ENCODE measurements around the gene MYO5B.

Gene MYO5B

GRCh38 chr18:50187659-50188058, 7.3 kb downstream of the MYO5B start:
- no peak for DNase-seq

DNA sequence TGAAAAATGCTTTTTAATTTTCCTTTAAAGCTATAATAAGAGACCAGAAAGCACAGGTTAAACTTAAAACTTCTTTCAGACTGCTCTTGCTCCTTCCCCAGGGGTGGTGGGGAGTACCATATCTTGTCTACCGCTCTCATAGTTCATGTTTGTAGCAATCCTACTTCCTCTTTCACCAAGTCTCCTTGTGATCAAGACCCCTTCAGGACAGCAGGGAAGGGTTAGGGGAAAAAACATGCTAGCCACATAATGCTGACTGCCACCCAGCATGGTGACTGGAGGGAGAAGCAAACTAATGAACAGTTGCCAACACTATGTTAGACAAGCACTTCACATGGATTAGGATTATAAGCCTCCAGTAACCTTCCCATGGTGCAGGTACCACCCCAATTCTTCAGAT, 8.6 kb downstream of the MYO5B start:
- DNase-seq: no peak

DNA sequence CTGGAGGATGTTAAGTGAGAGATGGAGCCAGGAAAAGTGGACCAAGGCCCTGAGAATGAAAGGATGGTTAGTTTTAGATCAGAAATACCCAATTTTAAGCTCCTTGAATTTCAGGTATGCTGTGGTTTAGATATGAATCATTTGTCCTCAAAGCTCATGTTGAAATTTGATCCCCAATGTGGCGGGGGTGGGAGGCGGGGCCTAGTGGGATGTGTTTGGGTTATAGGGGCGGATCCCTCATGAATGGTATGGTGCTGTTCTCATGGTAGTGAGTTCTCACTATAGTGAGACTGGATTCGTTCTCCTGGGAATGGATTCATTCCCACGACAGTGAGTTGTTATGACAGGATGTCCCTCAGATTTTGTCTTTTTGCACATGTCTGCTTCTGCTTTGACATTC, 11.4 kb downstream of the MYO5B start:
- DNase-seq: no peak

DNA sequence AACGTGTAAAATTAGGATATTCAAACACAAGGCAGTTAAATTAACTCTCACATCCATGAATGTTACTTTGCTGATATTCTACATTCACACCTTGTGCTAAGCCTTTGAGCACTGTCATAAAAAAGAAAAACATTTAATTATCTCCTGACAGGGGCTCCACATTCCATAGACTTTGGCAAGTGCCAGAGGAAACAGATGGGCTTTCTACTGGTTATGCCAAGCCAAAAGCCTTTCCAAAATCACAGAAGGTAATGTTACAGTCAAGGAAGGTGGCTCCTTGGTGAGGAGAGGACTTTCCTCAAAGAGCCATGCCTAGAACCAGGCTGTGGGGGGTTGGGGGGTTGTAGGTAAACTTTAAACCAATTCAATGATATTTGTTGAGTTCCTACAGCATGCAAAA, 12.4 kb downstream of the MYO5B start:
- no peak for DNase-seq

DNA sequence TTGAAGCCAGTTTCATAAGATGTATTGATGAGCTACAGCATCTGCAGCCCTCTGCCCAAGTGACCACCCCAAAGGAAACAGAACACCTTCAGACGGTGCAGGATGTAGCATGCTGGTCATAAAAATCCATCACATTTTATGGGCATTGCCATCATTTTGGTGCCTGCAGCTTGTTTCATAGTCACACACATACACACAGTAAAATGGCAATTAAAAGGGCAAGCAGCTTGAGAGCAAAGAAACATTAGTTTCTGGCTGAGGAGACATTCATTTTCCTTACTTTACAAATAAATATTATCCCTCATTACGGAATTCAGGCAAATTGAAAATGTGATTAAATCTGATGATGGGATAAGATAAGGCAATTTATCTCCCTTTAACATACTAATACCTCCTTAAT, 13.4 kb downstream of the MYO5B start:
- DNase-seq: no peak

DNA sequence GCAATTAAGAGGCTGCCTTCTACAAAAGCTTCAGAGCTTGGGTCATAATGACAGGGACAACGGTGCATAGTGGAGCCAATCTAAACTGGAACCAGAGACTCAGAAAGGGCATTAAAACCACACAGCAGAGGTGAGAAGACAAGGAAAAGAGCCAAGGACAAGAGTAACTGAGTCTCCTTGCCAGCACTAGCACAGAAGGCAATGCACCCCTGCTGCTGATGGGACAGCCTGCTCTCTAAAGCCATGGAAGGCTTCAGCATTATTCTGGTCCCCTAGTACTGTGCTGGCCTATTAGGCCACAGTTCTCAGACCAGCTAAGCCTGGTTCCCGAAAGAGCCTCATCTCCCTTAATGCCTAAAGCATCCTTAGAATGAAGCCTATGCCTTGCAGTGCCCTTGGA, 15.5 kb downstream of the MYO5B start:
- DNase-seq: no peak

- DNase-seq: no peak
These were observed 17.5 kb downstream of the MYO5B start for GRCh38 chr18:50177294-50177992.

- no peak for DNase-seq
These were observed 22.6 kb downstream of the MYO5B start for GRCh38 chr18:50172367-50172766.

GRCh38 chr18:50171406-50171805, 23.5 kb downstream of the MYO5B start:
- DNase-seq: no peak

DNA sequence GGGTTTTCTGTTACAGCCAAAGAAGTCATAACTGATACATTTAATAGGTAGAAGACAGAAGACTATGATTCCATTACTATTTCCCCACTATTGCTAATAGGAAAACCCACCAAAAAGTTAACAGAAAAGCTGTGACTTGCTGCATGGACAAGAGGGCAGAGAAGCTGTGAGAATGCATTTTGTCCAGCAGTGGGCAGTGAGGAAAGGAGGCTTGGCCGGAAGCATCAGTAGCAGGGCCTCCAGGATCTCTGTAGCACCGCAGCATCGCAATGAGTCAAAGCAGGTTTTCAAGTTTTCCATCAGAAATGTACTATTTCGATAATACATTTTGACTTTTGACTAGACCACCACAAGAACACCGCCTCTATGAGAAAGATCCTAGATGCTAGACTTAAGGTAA, 24.9 kb downstream of the MYO5B start:
- no peak for DNase-seq

DNA sequence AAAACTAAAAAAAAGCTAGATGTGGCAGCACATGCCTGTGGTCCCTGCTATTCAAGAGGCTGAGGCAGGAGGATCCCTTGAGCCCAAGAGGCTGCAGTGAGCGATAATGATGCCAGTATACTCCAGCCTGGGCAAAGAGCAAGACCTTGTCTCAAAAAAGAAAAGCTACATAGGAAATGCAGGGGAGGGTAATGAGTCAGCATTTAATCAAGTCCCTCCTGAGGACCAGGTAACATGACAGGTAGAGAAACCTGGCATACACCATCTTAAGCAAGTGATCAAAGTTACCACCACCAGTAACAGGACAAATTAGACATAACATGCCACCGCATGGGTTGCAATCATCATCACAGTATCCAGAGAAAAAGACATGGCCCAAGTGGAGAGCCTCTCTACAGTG, 25.8 kb downstream of the MYO5B start:
- no peak for DNase-seq

DNA sequence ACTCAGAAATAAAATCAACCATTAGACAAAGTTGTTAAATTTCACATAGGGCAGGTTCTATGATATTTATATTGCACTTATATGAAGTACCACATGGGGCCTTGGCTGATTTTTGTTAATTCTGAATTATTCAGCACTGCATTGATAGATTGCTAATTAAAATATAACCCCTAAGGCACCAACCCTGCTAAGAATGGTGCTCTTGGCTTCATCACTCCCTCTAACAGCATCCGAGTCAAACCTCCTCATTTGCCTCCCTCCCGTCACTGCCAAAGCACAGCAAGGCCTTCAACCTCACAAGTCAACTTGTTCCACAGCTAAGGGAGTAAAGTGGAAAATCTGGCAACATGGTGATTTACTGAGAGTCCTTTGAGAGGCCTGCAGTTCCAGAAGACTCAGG, 27.0 kb downstream of the MYO5B start:
- no peak for DNase-seq

- no peak for DNase-seq
These were observed 28.0 kb downstream of the MYO5B start for GRCh38 chr18:50166901-50167300.

DNA sequence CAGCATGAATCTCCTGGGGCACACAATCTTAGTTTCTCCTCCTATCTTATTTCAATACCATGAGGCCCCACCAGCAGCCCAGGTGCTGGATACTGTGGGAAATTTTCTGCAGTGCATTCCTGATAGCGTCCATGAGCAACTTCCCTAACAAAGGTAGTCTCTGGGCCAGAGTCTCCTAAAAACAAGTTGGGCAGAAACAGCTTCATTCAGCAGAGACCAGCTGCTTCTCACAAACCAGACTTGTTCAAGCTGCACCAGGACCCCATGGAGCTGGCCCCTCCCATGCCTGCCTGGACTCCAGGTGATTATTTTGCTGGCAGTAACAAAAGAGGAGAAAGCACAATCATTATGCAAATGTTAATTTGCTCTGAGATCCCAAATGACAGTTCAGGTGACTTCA, 31.4 kb downstream of the MYO5B start:
- no peak for DNase-seq

GRCh38 chr18:50162486-50163304, 32.3 kb downstream of the MYO5B start:
- no peak for DNase-seq

- DNase-seq: no peak
These were observed 33.2 kb downstream of the MYO5B start for GRCh38 chr18:50161597-50162205.

GRCh38 chr18:50159654-50160046, 35.3 kb downstream of the MYO5B start:
- no peak for DNase-seq

GRCh38 chr18:50158866-50159653, 35.9 kb downstream of the MYO5B start:
- DNase-seq: no peak

DNA sequence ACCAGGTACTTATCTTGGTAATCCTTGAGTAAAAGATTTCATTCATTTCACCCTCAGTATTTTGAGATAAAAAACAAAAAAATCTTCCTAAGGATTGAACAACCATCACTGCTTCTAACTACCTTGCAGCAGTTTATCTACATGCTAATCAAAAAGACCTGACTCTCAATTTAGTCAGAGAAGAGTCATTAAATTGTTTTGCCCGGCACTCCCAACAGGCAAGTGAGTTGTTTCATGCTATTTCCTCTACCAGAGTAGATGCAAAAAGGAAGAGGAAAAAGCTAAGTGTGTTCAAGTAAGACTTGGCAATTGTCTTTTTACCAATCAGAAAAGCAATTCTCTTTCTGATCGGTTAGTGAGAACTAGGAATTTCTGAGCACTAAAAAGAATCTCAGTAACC, 39.5 kb downstream of the MYO5B start:
- no peak for DNase-seq

GRCh38 chr18:50154420-50154819, 40.5 kb downstream of the MYO5B start:
- no peak for DNase-seq

GRCh38 chr18:50152900-50153299, 42.0 kb downstream of the MYO5B start:
- DNase-seq: no peak

DNA sequence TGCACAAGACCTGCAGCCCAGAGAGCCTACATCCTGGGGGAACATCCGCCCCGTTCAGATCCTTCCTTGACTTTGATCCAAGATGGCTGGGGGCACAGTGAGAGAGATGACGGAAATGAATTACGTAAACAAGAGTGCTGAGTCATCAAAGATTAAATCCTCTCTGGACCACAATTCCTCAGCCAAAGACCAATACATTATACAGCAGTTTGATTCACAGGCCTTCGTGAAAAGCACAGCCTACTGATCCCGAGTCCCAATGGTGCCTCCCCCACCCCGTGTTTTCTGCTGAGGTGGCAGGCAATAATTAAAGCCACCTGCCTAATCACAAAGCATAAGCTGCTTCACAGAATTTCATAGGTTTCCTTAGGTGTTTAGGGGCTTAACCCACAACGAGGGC, 43.0 kb downstream of the MYO5B start:
- no peak for DNase-seq

DNA sequence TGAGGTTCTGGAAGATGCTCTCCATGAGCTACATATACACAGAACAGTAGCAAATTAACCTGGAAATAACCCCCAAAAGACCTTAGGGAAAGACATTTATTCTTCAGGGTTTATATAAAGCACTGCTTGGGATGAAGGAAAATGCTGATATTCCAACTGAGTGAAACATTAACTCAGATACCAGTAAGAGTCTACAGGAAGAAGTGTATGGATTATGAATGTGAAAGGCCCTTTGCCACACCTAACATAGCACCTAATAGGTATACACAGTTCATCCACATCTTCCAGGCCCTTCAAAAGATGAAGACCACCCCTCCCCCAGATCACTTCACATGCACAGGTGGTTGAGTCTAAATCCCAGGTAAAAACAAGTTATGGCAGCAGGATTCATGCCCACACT, 50.4 kb downstream of the MYO5B start:
- no peak for DNase-seq
